HepG2 (cell line): Measurements from ENCODE around the gene HS3ST5. TPM values are rescaled to one million over a fixed set of nuclear protein-coding genes. Genes with fewer than 3 reads are reported as not detected.
A peak's percentile ranks its signal among the peaks of the same experiment; 100 is the strongest.

Experiments used
- FOSL2 ChIP-seq: sonication (generic); formaldehyde crosslinking; IDR thresholded peaks from 2 replicates; pipeline ENCODE4 v1.4.0; 2020; ENCODE audit warnings: missing genetic modification reagents
- HMG20A ChIP-seq: IDR thresholded peaks from 2 replicates; pipeline ENCODE4 v1.6.1; 2016; ENCODE audit warnings: borderline replicate concordance
- MED8 ChIP-seq: sonication (generic); formaldehyde crosslinking; IDR thresholded peaks from 2 replicates; pipeline ENCODE4 v1.8.1; 2023; ENCODE audit warnings: mild to moderate bottlenecking, missing genetic modification reagents; ENCODE audit not compliant: insufficient replicate concordance
- NCOA2 ChIP-seq: sonication (generic); formaldehyde crosslinking; IDR thresholded peaks from 2 replicates; pipeline ENCODE4 v1.8.0; 2022; ENCODE audit warnings: inconsistent platforms
- NCOR1 ChIP-seq: fragments of 200-600 bp; sonication (generic); IDR thresholded peaks from 2 replicates; pipeline ENCODE4 v1.7.0; 2017; ENCODE audit warnings: antibody characterized with exemption, low read length, borderline replicate concordance
- PAXIP1 ChIP-seq: sonication (generic); formaldehyde crosslinking; conservative IDR thresholded peaks from 2 replicates; pipeline ENCODE4 v1.4.0; 2020; ENCODE audit warnings: mild to moderate bottlenecking, missing genetic modification reagents, moderate library complexity
- SOX6 ChIP-seq, 2 experiments: fragments of 450-650 bp in 1 of 2; sonication (generic) in 1 of 2; formaldehyde crosslinking in 1 of 2; IDR thresholded peaks; 2 replicates each; pipeline versions ENCODE4 v1.4.0 to v1.6.1; 2017 to 2020; ENCODE audit warnings: antibody characterized with exemption in 1 of 2, mild to moderate bottlenecking in 1 of 2, missing genetic modification reagents in 1 of 2
- SP4 ChIP-seq: sonication (generic); formaldehyde crosslinking; IDR thresholded peaks from 2 replicates; pipeline ENCODE4 v1.8.1; 2023; ENCODE audit warnings: mild to moderate bottlenecking, missing genetic modification reagents
- SUZ12 ChIP-seq: fragments of 150-350 bp; IDR thresholded peaks from 2 replicates; pipeline ENCODE4 v1.6.1; 2014; ENCODE audit warnings: low read depth, low read length
- YY1 ChIP-seq: IDR thresholded peaks from 2 replicates; pipeline ENCODE4 v1.6.1; 2011; ENCODE audit warnings: low read length, low read depth, moderate library complexity, mild to moderate bottlenecking; ENCODE audit not compliant: insufficient read depth, insufficient replicate concordance
- ZNF691 ChIP-seq: sonication (generic); formaldehyde crosslinking; IDR thresholded peaks from 2 replicates; pipeline ENCODE4 v1.4.0; 2020; ENCODE audit warnings: missing genetic modification reagents, low read depth, mild to moderate bottlenecking, borderline replicate concordance
- polyA plus RNA-seq, 8 experiments: library from polyadenylated mRNA; depleted of rRNA in 3 of 8; stranded (reverse) in 7 of 8; unstranded in 1 of 8; fragments of >200 nt; fragmentation: Illumina TruSeq in 4 of 8; extraction: Trizol in 4 of 8; gene quantifications; 2 replicates each; pipeline versions ENCODE4 v1.2.1 to v1.2.3, GENCODE V29; 2011 to 2016; ENCODE audit warnings: low read depth in 4 of 8, missing spikeins in 1 of 8, mixed read lengths in 1 of 8; ENCODE audit not compliant: insufficient read depth in 1 of 8
- total RNA-seq, 5 experiments: library from RNA; depleted of rRNA; stranded (reverse); fragments of >200 nt; fragmentation: Illumina TruSeq; extraction: Trizol; gene quantifications; 2 replicates each; pipeline ENCODE4 v1.2.3, GENCODE V29; 2016; ENCODE audit warnings: low read depth in 1 of 5
- TF ChIP-seq, protein P1 (sequence below): sonication (generic); IDR thresholded peaks from 2 replicates; pipeline ENCODE4 v1.6.1; 2016; ENCODE audit warnings: low read depth, borderline replicate concordance
- TF ChIP-seq, protein P2 (sequence below), 2 experiments: sonication (generic) in 1 of 2; formaldehyde crosslinking in 1 of 2; IDR thresholded peaks; 2 replicates each; pipeline versions ENCODE4 v1.5.1 to v1.6.1; 2011 to 2020; ENCODE audit warnings: borderline replicate concordance in 1 of 2, low read depth in 1 of 2, low read length in 1 of 2, mild to moderate bottlenecking in 1 of 2, missing genetic modification reagents in 1 of 2, moderate library complexity in 1 of 2
- TF ChIP-seq, protein P3 (sequence below): sonication (generic); formaldehyde crosslinking; IDR thresholded peaks from 2 replicates; pipeline ENCODE4 v1.9.0; 2021; ENCODE audit warnings: missing genetic modification reagents, borderline replicate concordance
- TF ChIP-seq, protein P4 (sequence below): IDR thresholded peaks from 2 replicates; pipeline ENCODE4 v1.6.1; 2012; ENCODE audit warnings: inconsistent platforms

Gene HS3ST5
- total and polyA plus RNA-seq, 2 of the 13 experiments (the other 11 are each of a cell fraction or from before 2014, with no cell fraction given), result 1.1 to 1.6 TPM

DNA sequence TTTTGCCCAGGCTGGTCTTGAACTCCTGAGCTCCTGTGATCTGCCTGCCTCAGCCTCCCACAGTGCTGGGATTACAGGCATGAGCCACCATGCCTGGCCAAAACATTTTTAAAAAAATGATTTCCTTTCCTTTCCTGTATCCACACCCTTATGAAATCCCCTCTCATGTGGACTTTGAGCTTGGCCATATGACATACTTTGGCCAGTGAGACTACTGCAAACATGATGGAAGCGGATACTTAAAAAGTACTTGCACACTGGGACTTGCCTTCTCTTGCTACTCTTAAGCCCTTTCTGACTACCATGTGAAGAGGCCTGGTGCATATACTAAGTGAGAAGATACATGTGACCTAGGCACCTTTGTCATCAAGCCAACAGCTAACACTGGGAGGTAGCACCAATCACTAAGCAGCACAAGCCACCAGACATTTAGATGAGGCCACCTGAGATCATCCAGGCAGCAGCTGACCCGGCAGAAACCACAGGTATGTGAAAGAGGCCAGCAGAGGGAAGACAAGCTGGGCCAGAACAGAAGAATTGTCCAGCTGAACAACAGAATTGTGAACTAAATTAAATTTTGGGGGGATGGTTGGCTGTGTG lies 293.4 kb downstream of the HS3ST5 start (continued):
- TF ChIP-seq NCOR1 (peak; percentile 70; the same call in 1 of the 2 replicates), FOSL2 (CRISPR knock-in tag) (peak; percentile 12), YY1 (no peak), HMG20A (no peak), ZNF691 (no peak), NCOA2 (CRISPR knock-in tag) (0 out of 2 replicates have a peak, but pooled peaks have one; percentile 21), SP4 (CRISPR knock-in tag) (0 out of 2 replicates have a peak, but pooled peaks have one; percentile 29), PAXIP1 (CRISPR knock-in tag) (peak; percentile 39; the same call in 1 of the 2 replicates), SOX6 (IDR thresholded peaks at IDR 0.05) (no peak), SOX6 (CRISPR knock-in tag; IDR thresholded peaks at IDR 0.05) (peak; percentile 59), MED8 (no peak), SUZ12 (no peak)
- TF ChIP-seq, protein P1, sequence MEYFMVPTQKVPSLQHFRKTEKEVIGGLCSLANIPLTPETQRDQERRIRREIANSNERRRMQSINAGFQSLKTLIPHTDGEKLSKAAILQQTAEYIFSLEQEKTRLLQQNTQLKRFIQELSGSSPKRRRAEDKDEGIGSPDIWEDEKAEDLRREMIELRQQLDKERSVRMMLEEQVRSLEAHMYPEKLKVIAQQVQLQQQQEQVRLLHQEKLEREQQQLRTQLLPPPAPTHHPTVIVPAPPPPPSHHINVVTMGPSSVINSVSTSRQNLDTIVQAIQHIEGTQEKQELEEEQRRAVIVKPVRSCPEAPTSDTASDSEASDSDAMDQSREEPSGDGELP, result peak; percentile 78; the same call in 1 of the 2 replicates
- TF ChIP-seq, protein P2, sequence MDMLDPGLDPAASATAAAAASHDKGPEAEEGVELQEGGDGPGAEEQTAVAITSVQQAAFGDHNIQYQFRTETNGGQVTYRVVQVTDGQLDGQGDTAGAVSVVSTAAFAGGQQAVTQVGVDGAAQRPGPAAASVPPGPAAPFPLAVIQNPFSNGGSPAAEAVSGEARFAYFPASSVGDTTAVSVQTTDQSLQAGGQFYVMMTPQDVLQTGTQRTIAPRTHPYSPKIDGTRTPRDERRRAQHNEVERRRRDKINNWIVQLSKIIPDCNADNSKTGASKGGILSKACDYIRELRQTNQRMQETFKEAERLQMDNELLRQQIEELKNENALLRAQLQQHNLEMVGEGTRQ (IDR thresholded peaks at IDR 0.05; ENCODE audit: low read depth, low read length), result 0 out of 2 replicates have a peak, but pooled peaks have one; percentile 11
- TF ChIP-seq, protein P2 (CRISPR knock-in tag; IDR thresholded peaks at IDR 0.05; ENCODE audit: borderline replicate concordance), result peak; percentile 29; the same call in 1 of the 2 replicates
- TF ChIP-seq, protein P3, sequence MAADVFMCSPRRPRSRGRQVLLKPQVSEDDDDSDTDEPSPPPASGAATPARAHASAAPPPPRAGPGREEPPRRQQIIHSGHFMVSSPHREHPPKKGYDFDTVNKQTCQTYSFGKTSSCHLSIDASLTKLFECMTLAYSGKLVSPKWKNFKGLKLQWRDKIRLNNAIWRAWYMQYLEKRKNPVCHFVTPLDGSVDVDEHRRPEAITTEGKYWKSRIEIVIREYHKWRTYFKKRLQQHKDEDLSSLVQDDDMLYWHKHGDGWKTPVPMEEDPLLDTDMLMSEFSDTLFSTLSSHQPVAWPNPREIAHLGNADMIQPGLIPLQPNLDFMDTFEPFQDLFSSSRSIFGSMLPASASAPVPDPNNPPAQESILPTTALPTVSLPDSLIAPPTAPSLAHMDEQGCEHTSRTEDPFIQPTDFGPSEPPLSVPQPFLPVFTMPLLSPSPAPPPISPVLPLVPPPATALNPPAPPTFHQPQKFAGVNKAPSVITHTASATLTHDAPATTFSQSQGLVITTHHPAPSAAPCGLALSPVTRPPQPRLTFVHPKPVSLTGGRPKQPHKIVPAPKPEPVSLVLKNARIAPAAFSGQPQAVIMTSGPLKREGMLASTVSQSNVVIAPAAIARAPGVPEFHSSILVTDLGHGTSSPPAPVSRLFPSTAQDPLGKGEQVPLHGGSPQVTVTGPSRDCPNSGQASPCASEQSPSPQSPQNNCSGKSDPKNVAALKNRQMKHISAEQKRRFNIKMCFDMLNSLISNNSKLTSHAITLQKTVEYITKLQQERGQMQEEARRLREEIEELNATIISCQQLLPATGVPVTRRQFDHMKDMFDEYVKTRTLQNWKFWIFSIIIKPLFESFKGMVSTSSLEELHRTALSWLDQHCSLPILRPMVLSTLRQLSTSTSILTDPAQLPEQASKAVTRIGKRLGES, result no peak
- TF ChIP-seq, protein P4, sequence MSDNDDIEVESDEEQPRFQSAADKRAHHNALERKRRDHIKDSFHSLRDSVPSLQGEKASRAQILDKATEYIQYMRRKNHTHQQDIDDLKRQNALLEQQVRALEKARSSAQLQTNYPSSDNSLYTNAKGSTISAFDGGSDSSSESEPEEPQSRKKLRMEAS, result 0 out of 2 replicates have a peak, but pooled peaks have one; percentile 23
